HG03354 (cell line): ENCODE data around the gene TSEN54.

Source experiments
- ATAC-seq: cut with Tn5 transposase; IDR thresholded peaks from one replicate; pipeline ENCODE4 v1.9.1; 2021; ENCODE audit warnings: mild to moderate bottlenecking; ENCODE audit not compliant: unreplicated experiment, poor library complexity, severe bottlenecking

Gene TSEN54

GRCh38 chr17:75573994-75574393, 57.7 kb downstream of the TSEN54 start:
- ATAC-seq = no peak
